Measurements from ENCODE around the gene DIPK1C.

Gene DIPK1C

DNA sequence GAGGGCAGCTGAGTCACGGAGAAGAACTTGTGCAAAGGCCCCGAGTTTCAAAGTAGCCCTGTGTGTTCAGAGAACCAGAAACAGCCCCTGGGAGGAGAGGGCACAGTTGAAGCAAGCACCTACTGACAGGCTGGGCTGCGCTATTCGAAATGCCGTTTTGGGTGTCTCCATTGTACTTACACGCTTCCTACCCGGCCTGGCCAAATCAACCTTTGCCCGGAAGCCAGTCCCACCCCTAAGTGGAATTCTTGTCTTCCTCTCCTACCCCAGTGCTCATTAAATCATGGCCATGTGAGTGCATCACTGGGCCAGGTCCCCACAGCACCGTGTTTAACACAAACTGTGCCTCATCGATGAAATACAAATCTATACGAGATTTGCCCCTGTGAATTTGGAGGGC is 6.0 kb downstream of the DIPK1C start:
- DNase-seq (ENCODE audit: low spot score), result no peak

DNA sequence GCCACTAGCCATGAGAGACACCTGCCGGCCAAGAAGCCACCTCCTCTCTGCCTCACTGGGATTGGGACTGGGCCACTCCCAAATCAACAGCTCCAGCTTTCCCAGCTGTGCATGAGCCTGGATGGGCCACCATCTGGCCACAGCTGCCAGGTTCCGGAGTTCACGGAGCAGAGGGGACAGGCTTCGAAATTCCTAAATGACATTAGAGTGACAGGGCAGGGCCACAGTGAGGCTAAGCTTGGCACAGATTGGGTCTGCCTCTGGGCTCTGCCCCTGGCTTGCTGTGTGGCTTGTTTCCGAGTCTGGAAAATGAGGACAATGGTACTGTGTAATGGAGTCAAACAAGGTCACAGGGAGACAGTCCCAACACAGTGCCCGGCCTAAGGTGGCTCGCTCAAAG is 6.5 kb downstream of the DIPK1C start:
- no peak for DNase-seq (ENCODE audit: low spot score)

GRCh38 chr18:74447404-74448152 is 9.5 kb downstream of the DIPK1C start:
- no peak for DNase-seq (ENCODE audit: low spot score)

DNA sequence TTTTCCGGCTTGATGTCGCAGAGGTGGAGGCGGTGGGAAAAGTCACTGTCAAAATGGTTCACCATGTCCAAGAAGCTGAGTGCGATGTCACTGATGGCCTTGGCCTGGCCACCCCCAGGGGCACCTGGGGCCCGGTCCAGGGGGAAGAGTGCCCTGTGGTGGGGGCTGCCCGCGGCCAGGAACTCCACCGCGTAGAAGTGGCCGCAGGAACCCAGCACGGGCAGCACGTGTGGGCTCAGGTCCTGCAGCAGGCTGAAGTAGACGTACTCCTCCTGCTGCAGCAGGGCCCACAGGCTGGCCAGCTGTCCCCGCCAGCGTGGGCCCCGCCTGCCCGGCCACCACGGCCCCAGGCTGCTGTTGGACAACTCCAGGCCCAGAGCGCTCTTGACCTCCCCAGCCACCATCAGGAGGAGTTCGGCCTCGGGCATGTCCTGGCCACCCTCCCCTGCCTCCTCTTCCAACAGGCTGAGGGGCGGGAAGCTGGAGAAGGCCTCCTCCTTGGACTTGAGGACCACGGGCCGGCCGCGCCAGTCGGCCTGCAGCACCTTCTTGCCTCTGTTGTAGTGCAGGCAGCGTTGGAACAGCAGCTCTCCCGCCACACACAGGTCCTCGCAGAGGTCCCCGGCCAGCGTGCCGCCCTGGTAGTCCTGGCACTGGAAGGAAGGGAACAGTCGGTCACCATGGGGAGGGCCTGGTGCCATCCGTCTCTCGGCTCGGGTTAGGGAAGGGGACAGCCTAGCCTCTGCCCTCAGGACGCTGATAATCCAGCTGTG is 10.3 kb downstream of the DIPK1C start:
- DNase-seq (ENCODE audit: low spot score), result no peak

GRCh38 chr18:74446178-74446577 is 10.9 kb downstream of the DIPK1C start:
- DNase-seq (ENCODE audit: low spot score), result no peak

DNA sequence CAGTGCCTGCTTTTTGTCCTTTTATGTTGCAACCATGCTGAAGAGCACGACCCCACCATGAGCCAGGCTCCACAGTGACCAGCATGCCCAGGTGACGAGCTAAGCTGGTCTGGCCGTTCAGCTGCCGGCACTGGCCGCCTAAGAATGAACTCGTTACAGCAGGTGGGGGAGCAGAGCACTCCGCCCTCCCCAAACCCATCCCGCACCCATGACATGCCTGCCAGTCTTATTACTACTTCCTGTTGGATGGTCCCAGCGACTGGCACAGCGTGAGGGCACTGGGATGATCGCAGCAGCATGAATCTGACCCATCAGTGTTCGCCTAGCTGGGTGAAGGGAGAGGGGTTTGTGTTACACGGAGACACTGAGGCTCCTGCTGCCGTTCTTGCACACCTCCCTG is 11.5 kb downstream of the DIPK1C start:
- no peak for DNase-seq (ENCODE audit: low spot score)

GRCh38 chr18:74444104-74444503 is 13.0 kb downstream of the DIPK1C start:
- DNase-seq (ENCODE audit: low spot score), result no peak

DNA sequence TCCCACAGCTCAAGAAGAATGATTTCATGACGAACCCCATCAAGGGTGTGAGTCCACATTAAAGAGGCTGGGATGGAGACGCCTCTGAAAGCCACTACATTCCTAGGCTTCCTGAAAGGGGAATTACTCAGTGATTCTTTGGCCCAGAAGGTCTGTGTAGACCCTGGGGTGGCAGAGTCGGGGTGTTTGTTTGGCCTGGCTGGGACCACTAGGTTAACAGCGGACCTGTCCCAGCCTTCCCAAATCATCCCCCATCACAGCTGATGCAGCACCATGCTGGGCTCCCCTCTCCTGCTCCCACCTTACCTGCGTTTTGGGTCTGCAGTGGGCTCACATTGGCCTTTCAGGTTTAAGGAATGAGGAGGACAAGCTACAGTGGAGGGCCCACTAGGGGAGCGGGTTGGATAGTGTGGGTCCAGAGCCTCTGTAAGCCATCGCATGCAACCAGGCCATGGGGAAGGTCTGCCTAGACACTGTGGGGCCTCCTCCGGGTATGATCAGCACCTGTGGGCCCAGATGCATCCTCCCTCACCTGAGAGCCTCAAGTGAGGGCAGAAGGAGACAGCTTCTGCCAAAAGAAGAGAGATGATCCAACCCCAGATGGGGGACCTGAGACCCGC is 16.2 kb downstream of the DIPK1C start:
- no peak for DNase-seq (ENCODE audit: low spot score)

- no peak for DNase-seq (ENCODE audit: low spot score)
Measured at GRCh38 chr18:74438091-74438490, 19.0 kb downstream of the DIPK1C start.

DNA sequence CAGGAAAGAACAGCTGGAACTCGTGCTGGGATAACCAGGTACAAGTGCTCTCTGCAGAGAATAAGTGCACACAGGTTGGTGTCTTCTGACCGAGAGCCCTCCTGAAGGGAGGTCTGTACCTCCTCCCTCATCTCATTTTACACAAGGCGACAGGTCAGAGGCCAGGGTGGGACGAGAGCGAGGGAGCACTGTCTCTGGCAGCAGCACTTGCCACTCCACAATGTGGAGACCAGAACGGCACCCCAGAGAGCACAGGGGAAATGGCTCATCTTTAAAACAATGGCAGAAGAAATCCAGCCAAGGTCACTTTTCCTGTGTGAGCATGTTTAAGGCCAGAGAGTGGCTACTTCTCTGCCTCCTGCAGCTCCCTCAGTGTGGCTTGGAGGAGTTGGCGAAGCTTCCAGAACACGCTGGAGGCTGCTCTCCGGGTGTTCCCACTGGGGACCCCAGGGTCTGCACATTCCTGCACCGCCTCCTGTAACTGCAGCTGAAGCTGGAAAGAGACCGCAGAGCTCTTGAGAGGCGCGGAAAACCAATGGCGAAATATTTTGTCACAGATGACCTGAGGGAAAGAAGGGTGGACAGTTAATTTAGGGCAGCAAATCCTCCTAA is 20.8 kb downstream of the DIPK1C start:
- no peak for DNase-seq (ENCODE audit: low spot score)

DNA sequence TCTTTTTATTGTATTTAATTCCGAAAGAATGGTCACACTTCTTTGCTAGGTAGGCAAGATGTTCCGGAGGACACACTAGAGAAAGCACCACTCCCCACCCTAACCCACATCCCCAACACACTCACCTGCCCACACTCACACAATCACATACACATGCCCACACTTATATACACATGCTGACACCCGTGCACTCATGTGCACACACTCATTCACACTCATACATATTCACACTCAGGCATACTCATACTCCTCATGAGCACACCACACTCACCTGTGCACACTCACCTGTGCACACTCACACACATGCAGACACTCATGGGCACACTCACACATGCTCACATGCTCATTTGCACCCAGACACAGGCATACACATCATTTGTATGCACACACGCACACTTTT is 21.4 kb downstream of the DIPK1C start:
- no peak for DNase-seq (ENCODE audit: low spot score)

DNA sequence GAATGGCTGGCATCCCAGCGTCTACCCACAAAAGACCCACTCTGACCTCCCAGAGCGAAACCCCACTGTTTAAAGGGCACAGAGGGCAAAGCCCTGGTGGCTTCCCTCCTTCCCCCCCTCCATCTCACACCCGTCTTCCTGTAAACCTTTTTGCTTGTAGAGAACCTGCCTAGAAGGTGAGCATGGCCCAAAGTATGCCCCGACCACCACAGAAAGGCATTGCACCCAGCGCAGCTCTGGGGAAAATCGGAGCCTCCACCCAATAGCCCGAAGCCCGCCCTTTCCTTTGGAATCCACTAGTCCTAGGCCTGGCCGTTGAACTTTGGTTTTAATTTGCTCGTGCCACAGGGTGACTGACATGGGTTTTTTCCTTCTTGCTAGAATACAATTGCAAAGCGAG is 22.6 kb downstream of the DIPK1C start:
- DNase-seq (ENCODE audit: low spot score), result no peak

- no peak for DNase-seq (ENCODE audit: low spot score)
Measured at GRCh38 chr18:74430806-74431571, 26.1 kb downstream of the DIPK1C start.

DNA sequence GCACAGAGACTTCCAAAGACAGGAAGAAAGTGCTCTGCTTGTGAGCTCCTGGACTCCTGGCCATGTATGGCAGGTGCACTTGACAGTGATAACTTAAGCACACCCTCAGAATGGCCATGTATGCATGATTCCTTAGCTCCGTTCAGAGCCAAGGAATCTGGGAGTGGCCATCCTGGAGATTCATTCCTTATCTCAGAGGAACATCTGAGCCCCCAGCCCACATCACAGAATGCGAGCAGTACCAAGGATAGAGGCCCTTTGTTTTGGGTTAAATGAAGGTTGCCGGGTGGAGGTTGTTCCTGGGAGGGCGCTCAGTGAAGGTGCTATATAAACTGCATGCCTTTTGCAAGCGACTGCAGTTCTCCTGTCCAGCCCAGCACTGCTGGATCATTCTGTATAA is 26.9 kb downstream of the DIPK1C start:
- DNase-seq (ENCODE audit: low spot score), result no peak

DNA sequence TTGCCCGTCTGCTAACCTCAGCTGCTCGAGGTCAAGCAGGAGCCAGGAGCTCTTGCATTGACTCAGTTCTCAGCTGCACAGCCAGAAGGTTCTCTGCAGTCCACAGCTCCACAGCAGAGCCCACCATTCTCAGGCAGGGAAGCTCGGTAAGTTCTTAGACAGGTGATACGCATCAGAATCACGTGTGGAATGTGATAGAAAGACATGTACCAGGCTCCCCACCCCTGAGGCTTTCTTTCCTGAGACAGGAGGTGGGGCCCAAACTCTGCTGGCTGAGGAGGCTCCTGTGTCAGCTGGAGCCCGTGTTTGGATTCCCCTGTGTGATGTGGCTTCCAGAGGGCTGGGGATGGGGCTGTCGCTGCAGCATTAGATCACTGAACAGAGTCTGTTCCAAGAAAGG is 28.0 kb downstream of the DIPK1C start:
- no peak for DNase-seq (ENCODE audit: low spot score)

DNA sequence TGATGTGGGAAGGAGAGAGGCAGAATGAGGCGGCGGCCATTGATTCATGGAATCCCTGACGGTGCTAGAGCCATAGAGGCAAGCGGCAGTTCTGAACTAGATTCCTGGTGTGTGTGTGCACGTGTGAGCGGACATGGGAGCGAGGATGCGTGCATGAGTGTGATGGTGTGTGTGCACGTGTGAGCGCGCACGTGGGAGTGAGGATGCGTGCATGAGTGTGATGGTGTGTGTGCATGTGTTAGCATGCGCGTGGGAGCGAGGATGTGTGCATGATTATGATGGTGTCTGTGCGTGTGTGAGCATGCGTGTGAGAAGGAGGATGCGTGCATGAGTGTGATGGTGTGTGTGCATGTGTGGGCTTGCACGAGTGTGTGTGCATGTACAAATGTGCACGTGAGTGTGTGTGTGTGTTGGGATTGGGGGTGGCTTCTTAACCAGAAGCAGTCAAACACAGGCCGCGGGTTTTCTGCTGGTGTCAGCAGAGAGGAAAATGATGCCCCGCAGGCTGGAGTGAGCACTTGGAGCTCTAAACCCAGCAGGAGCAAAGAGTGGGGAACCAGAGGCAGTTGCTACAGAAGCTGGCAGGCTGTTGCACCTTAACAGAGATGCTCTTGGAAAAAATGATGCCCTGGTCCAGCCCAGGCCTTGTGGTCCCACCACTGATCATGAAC is 29.5 kb downstream of the DIPK1C start:
- DNase-seq (ENCODE audit: low spot score), result no peak

- no peak for DNase-seq (ENCODE audit: low spot score)
Measured at GRCh38 chr18:74425876-74426275, 31.2 kb downstream of the DIPK1C start.

DNA sequence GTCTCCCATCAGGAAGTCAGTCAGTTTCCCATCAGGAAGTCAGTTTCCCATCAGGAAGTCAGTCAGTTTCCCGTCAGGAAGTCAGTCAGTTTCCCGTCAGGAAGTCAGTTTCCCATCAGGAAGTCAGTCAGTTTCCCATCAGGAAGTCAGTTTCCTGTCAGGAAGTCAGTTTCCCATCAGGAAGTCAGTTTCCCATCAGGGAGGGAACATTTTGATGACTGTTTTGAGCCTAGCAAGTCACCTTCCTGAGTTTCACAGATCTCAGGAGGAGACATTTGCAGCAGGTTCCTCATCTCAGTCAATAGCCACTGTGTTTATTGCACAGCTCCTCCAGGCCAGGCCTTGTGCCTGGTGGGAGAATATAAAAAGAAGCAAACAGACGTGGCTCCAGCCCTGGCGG is 31.9 kb downstream of the DIPK1C start:
- no peak for DNase-seq (ENCODE audit: low spot score)

DNA sequence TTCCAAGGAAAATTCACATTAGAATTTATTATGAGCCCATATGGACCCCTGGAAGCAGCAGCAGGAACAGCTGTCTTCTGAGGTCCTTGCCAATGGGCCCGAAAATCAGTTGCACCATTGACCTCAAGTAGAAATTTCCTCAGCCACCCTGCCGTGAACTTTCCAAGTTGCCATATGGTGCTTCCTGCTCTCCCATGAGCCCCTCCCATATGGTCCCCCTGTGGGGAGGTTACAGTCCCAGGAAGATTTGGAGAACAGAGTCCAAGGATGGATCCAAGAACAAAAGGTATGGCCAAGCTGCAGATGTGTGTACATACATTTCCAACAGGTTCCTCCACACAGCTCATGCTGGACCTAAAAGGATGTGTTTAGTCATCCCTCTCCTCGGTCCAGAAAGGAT is 34.6 kb downstream of the DIPK1C start:
- no peak for DNase-seq (ENCODE audit: low spot score)

- DNase-seq (ENCODE audit: low spot score), result no peak
Measured at GRCh38 chr18:74420926-74421325, 36.2 kb downstream of the DIPK1C start.

DNA sequence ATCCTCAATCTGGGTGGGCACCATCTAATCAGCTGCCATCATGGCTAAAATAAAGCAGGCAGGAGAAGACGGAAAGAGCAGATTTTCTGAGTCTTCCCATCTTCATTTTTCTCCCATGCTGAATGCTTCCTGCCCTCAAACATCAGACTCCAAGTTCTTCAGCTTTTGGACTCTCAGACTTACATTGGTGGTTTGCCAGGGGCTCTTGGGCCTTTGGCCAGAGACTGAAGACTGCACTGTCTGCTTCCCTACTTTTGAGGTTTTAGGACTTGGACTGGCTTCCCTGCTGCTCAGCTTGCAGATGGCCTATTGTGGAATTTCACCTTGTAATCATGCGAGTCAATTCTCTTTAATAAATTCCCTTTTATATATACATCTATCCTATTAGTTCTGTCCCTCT is 36.6 kb downstream of the DIPK1C start:
- no peak for DNase-seq (ENCODE audit: low spot score)

DNA sequence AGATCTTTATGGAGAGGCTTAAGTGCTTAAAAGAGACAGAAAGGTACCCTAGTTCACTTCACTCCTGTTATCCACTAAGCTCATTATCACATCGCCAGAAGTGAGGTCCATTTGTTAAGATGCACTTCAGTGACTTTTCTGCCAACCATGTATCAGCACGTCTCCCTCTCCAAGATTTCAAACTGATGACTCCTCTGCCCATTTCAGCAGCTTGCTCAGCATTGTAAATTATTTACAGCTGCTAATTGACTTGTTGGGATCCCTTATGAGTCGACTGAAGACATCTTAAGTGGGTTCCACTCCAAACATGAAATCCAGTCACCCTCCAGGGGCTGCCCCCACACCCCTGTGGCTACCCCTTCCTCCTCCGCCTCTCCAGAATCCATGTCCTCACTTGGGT is 37.3 kb downstream of the DIPK1C start:
- DNase-seq (ENCODE audit: low spot score), result no peak
